DND-41 (cell line): ENCODE data around the gene GRIN2A.

Experiments
- CTCF ChIP-seq: IDR thresholded peaks from 2 replicates; pipeline ENCODE4 v1.5.1; 2012; ENCODE audit warnings: borderline replicate concordance, low read length, moderate library complexity, mild to moderate bottlenecking; ENCODE audit not compliant: poor library complexity, severe bottlenecking; ENCODE audit errors: extremely low read depth
- EZH2 ChIP-seq: IDR thresholded peaks from 3 replicates; pipeline ENCODE4 v1.6.1; 2012; ENCODE audit warnings: borderline replicate concordance, low read depth, mild to moderate bottlenecking, moderate library complexity, low read length, inconsistent platforms; ENCODE audit not compliant: severe bottlenecking

GRCh38 chr16:10067406-10067805 is 114.8 kb downstream of the GRIN2A start:
- TF ChIP-seq CTCF (no peak), EZH2 (no peak)
